D721Med (cell line): ENCODE data around the gene BIRC2.
A peak's percentile ranks its signal among the peaks of the same experiment; 100 is the strongest.
"Not testable (repeated sequence)": the region's sequence is repeated elsewhere in the genome, so short reads cannot be mapped to it uniquely, and the experiment has no call there.

Source experiments
- DNase-seq: peaks from one replicate; pipeline ENCODE4 v3.0.0; 2011; ENCODE audit warnings: low spot score; ENCODE audit not compliant: insufficient read length
- FAIRE-seq: peaks from 2 replicates; lab custom pipeline; 2011; peaks lifted over from hg19 to GRCh38; lab: Jason Lieb, UNC
- TF ChIP-seq, protein P1 (sequence below): IDR thresholded peaks from 2 replicates; pipeline ENCODE4 v1.5.1; 2012; ENCODE audit warnings: mild to moderate bottlenecking, control low read depth; ENCODE audit not compliant: insufficient read depth; ENCODE audit errors: missing control alignments

BIRC2 gene

GRCh38 chr11:102360681-102361080, 13.7 kb downstream of the BIRC2 start:
- no peak for FAIRE-seq
- TF ChIP-seq, protein P1, sequence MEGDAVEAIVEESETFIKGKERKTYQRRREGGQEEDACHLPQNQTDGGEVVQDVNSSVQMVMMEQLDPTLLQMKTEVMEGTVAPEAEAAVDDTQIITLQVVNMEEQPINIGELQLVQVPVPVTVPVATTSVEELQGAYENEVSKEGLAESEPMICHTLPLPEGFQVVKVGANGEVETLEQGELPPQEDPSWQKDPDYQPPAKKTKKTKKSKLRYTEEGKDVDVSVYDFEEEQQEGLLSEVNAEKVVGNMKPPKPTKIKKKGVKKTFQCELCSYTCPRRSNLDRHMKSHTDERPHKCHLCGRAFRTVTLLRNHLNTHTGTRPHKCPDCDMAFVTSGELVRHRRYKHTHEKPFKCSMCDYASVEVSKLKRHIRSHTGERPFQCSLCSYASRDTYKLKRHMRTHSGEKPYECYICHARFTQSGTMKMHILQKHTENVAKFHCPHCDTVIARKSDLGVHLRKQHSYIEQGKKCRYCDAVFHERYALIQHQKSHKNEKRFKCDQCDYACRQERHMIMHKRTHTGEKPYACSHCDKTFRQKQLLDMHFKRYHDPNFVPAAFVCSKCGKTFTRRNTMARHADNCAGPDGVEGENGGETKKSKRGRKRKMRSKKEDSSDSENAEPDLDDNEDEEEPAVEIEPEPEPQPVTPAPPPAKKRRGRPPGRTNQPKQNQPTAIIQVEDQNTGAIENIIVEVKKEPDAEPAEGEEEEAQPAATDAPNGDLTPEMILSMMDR, result no peak
- no peak for DNase-seq

GRCh38 chr11:102361086-102362031, 14.3 kb downstream of the BIRC2 start:
- TF ChIP-seq, protein P1, result no peak
- no peak for FAIRE-seq

GRCh38 chr11:102364991-102365390, 18.0 kb downstream of the BIRC2 start:
- no peak for DNase-seq
- no peak for FAIRE-seq
- TF ChIP-seq, protein P1, result no peak

More at GRCh38 chr11:102361086-102362031, 14.3 kb downstream of the BIRC2 start:
- DNase-seq, result no peak

GRCh38 chr11:102367364-102367763, 20.4 kb downstream of the BIRC2 start:
- FAIRE-seq (no peak), DNase-seq (no peak)
- TF ChIP-seq, protein P1, result peak; percentile 20

DNA sequence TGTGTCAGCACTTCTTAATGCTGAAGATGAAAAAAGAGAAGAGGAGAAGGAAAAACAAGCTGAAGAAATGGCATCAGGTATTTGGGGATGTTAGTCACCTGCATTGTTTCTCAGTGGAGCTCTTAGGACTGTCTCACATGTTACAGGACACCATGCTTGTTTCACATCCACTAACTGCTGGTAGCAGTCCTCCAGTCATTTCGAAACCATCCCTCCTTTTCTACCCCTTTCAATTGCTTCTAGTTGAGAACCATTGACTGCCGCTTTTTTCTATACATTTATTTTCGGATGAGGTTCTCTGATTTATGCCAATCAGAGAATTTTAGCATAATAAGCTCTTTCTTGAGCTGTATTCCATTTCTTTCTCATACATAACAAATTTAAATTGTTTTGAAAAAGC, 21.5 kb downstream of the BIRC2 start:
- TF ChIP-seq, protein P1, result no peak
- FAIRE-seq, result no peak
- no peak for DNase-seq

- FAIRE-seq, DNase-seq: not testable (repeated sequence)
Measured at GRCh38 chr11:102374633-102375424, 27.8 kb downstream of the BIRC2 start.

DNA sequence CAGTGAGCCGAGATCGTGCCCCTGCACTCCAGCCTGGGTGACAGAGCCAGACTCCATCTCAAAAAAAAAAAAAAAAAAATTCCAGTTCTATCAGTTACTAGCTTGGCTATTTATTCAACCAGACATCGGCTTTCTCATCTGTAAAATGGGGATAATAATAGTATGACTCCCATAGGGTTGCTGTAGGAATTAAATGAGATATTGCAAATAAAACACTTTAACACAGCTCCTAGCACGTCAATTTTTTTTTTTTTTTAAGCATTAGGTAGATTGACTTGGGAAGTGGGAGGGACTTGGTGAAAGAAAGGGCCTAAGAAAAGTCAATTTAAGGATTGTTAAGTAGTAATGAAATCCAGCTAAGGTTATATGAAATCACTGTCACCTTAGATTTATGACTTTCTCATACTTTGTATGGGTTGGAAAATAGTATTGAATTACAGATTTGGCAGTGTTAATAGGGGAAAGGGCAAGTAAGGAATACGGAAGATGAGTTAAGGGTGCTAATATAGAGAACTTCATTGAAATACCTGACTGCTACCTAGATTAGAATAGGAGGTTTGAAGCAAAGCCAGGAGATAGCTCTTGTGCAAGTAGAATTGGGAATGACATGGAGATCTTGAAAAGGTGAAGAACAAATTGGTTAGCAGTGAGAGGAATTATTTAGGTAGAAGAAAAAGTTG, 28.8 kb downstream of the BIRC2 start:
- no peak for DNase-seq
- no peak for FAIRE-seq
- TF ChIP-seq, protein P1, result no peak
